Left ventricle myocardium superior (tissue), 1 donor: ENCODE measurements around the gene COLGALT1. TPM values are rescaled to one million over a fixed set of nuclear protein-coding genes. Genes with fewer than 3 reads are reported as not detected.
A peak's percentile ranks its signal among the peaks of the same experiment; 100 is the strongest.
"Not testable (repeated sequence)": the region's sequence is repeated elsewhere in the genome, so short reads cannot be mapped to it uniquely, and the experiment has no call there.

Experiments used
- ATAC-seq: fragments of 200-7000 bp; cut with Tn5 transposase; one replicate; pipeline ENCODE4 v1.9.1; 2020; ENCODE audit warnings: mild to moderate bottlenecking, moderate library complexity
- DNase-seq: peaks from one replicate; pipeline ENCODE4 v3.0.0-alpha.2; 2020
- intact Hi-C: fragments of 100-400 bp; cut with micrococcal nuclease; formaldehyde crosslinking; loops from one replicate; pipeline ENCODE4 v1.11.0; 2022
- total RNA-seq: library from RNA; stranded (reverse); fragmentation: NEBNext Ultra II Directional; extraction: Animal tissue kit (Norgen Biotek cat#: 25700); gene quantifications from one replicate; pipeline ENCODE4 v1.2.1, GENCODE V29; 2021
- donor health status: DM: no; HTN: yes; CAD: no; lungs with severe emphysema.

COLGALT1 gene
- total RNA-seq, 1 donor from 2014 or later: 33.0 TPM

- DNase-seq: no peak
- intact Hi-C loops: no loop called here
- ATAC-seq: no peak
Measured at GRCh38 chr19:17580470-17581144, 25.2 kb downstream of the COLGALT1 start.

DNA sequence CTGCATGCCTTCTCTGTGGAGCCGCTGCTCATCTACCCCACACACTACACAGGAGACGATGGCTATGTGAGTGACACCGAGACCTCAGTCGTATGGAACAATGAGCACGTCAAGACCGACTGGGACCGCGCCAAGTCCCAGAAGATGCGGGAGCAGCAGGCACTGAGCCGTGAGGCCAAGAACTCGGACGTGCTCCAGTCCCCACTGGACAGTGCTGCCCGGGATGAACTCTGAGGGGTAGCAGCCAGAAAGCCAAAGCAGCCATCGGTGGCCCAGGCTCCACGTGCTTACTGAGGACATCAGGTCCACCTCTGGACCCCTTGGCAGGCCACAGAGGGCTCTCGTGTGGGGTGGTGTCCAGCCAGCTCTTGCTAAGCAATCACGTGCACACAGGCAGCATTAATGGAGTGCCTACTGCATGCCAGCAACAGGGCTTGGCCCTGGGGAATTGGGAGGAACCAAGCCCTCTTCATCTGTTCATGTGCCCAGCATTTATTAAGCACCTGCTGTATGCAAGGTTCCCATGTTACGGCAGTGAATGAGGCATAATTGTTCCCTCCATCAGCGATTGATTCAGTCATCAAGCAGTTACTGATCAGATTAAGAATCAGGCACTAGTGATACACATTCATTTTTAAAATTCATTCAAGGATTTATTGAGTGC lies 25.9 kb downstream of the COLGALT1 start:
- no peak for DNase-seq
- intact Hi-C loops: no loop called here

GRCh38 chr19:17582613-17583012 lies 27.2 kb downstream of the COLGALT1 start:
- ATAC-seq (no peak), DNase-seq (no peak)
- intact Hi-C loops: no loop called here

More for the DNA sequence above, 25.9 kb downstream of the COLGALT1 start:
- ATAC-seq: no peak

DNA sequence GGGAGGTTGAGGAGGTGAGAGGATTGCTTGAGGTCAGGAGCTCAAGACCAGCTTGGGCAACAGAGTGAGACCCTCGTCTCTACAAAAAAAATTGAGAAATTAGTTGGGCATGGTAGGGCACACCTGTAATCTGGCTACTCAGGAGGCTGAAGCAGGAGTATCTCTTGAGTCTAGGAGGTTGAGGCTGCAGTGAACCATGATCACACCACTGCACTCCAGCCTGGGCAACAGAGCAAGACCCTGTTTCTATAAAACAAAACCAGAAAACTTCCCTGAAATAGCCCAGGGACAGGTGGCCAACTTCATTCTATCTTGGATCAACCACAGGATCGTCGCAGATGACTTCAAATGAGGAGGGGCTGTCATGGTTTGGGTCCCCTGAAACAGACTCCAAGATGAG lies 28.7 kb downstream of the COLGALT1 start:
- DNase-seq (no peak), ATAC-seq (no peak)
- intact Hi-C loops: no loop called here

GRCh38 chr19:17585395-17585794 lies 29.9 kb downstream of the COLGALT1 start:
- ATAC-seq, DNase-seq, intact Hi-C loops: not testable (repeated sequence)

DNA sequence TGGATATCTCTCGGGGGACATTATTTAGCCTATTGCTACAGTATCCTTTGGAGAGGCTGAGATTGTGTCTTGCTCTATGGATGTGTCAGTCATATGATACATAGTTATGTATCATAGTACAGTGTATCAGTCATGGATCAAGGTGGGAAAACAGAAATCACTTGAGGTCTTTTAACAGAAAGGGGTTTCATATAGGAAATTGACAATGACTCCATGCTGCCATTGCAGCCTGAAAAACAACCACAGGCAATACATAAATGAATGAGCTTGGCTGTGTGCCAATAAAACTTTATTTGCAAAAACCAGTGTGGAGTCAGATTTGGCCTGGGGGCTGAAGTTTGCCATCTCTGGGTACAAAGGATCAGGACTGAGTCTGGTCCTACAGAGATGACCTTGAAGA lies 35.4 kb downstream of the COLGALT1 start:
- ATAC-seq (no peak), DNase-seq (no peak)
- intact Hi-C loops: no loop called here

- ATAC-seq, DNase-seq, intact Hi-C loops: not testable (repeated sequence)
Measured at GRCh38 chr19:17594296-17594695, 38.8 kb downstream of the COLGALT1 start.

DNA sequence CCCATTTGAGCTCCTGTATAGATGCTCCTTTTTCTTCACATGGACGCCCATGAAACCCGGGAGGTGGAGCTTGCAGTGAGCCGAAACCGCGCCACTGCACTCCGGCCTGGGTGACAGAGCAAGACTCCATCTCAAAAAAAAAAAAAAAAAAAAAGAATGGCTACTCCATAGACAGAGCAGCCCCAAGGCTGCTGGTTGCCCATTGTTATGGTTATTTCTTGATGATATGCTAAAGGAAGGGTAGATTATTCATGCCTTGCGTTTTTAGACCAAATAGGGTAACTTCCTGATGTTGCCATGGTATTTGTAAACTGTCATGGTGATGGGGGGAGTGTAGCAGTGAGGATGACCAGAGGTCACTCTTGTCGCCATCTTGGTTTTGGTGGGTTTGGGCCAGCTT lies 42.6 kb downstream of the COLGALT1 start:
- ATAC-seq, intact Hi-C loops, DNase-seq: not testable (repeated sequence)

GRCh38 chr19:17598953-17599352 lies 43.5 kb downstream of the COLGALT1 start:
- intact Hi-C loops: no loop called here
- DNase-seq: no peak
- ATAC-seq: no peak

- ATAC-seq: no peak
- intact Hi-C loops: no loop called here
- no peak for DNase-seq
Measured at GRCh38 chr19:17599780-17600179, 44.3 kb downstream of the COLGALT1 start.

DNA sequence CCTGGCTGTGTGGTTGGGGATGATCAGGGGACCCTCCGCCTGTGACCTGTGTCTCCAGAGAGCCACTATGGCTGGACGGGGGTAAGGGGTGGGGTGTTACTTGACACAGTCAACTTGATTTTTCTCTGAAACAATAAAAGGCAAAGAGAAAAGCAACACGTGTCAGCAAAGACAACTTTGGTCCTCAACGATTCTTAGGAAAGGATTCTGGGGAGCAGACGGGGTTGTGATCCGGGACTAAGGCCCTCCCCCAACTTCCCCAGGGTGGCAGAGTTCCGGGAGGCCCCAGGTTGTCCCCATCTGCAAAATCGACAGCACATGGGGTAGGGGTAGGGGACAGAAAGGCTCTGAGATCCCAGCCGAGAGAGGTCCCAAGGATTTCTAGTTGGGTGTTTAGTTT lies 46.2 kb downstream of the COLGALT1 start:
- intact Hi-C loops: no loop called here
- DNase-seq (no peak), ATAC-seq (no peak)

DNA sequence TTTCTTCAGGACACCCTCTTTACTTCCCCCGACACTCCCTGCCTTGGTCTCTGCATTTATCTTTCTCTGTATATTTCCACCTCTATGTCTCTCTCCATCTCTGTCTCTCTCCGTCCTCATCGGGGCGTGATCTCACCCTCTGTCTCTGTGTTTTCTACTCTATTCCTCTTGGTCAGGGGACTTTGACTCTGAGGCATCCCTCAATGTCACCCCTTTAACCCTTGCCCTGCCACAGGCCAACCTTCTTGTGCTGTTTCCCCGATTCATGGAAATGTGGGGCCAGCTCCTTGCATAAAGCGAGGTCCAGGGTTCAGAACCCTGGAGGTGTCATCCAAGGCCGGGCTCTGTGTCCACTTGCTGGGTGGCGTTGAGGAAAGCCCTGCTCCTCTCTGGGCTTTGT lies 46.8 kb downstream of the COLGALT1 start:
- DNase-seq: no peak
- intact Hi-C loops: no loop called here
- ATAC-seq: no peak

DNA sequence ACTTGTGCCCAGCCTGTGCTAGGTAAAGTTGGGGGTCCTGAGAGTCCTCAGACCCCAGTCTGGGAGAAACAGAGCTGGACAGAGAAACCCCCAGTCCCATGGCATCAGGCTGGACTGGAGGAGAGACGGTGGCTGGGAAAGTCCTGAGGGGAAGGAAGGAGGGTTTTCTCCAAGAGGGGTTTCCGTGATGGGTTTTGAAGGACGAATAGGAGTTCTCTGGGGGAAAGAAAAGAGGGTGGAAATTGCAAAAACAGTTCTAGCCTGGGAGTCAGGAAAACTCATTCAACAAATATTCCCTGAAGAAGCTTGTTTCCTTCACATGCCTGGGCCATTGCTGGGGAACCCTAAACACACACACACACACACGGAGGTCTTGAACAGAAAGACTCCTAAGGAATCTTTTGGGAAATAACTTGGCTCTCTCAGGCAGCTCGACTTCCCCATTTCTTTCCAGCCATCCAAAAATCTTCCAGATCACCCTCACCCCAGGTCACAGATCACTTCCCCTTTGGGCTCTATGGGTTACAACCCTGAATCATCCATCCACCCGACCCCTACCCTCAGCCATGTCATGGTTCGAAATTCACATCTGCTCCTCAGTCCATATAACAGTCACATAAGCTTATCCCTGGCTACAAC lies 47.5 kb downstream of the COLGALT1 start:
- DNase-seq: no peak
- ATAC-seq: no peak
- intact Hi-C loops: no loop called here

DNA sequence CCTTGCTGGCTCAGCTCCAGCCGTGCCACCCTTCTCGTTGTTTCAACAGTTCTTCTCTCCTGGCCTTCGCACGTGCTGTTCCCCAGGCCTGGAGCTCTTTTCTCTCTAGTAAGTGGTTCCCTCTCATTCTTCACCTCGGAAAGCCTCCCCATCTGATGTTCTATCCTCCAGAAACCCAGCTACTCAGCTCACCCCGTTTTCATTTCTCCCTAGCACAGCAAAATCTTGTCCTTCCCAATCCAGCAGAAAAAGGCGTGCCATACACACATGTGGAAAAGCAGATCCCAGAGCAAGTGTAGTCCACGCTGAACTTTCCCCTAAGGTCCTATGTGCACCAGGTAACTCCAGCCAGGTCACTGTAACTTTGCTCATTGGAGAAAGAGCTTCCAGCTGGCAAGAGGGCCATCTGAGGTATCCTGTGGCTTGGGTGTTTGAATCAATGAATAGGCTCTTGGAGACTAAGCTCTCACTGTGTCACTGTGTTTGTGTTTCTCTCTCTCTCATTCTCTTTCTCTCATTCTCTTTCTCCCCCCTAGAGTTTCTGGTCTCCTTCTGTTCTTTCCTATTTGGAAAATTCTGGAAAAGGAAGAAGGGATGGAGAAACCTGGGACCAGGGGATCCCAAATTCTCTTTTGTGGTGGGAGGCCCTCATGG lies 49.0 kb downstream of the COLGALT1 start:
- intact Hi-C loops: no loop called here
- no peak for DNase-seq
- ATAC-seq: no peak

DNA sequence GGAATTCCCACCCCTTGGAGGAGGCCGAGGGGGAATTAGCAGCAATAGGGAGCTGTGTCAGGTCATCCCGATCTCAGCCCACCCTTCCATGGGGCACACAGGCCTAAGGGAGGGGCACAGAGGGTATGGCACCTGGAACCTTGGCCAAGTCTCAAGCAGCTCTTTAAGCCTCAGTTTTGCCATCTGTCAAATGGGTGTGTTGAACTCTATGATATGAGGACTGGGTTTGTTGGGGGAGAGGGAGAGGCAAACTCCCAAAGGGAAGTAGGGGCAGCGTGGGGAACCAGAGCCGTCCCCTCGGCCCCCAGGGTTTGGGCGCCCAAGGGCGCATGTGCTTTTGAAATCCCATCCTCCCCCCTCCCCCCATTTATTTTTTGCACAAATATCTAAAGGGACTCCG lies 49.7 kb downstream of the COLGALT1 start:
- intact Hi-C loops: no loop called here
- no peak for ATAC-seq
- DNase-seq: no peak

- peak; percentile 83 for ATAC-seq
- intact Hi-C loops: no loop called here
Measured at GRCh38 chr19:17605761-17606589, 50.5 kb downstream of the COLGALT1 start.

GRCh38 chr19:17606590-17607185 lies 51.2 kb downstream of the COLGALT1 start:
- no peak for ATAC-seq

More at GRCh38 chr19:17605761-17606589, 50.5 kb downstream of the COLGALT1 start:
- DNase-seq: peak; percentile 75

DNA sequence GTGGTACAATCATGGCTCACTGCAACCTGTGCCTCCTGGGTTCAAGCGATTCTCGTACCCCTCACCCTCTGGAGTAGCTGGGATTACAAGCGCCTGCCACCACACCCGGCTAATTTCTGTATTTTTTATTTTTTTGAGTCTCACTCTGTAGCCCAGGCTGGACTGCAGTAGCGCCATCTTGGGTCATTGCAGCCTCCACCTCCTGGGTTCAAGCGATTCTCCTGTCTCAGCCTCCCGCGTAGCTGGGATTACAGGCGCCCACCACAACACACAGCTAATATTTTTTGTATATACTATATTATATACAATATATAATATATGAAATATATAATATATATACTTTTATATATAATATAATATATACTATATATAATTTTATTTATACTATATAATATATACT lies 52.5 kb downstream of the COLGALT1 start:
- DNase-seq: no peak
- ATAC-seq: no peak
- intact Hi-C loops: no loop called here

More at GRCh38 chr19:17606590-17607185, 51.2 kb downstream of the COLGALT1 start:
- intact Hi-C loops: no loop called here
- no peak for DNase-seq

DNA sequence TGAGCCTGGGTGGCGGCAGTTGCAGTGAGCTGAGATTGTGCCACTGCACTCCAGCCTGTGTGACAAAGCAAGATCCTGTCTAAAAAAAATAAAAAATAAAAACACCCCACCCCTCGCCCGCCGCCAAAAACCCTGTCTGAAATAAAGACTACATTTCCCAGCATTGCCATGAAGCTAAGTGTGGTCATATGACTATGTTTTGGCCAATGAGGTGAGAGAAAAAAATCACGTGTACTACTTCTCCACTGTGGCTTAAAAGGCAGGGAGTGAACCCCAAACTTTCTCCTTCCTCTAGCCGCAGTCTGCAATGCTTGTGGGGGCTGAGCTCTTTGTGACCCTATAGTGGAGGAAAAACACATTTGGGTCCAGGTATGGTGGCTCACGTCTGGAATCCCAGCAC lies 54.9 kb downstream of the COLGALT1 start:
- ATAC-seq: no peak
- intact Hi-C loops: no loop called here
- DNase-seq: no peak
